IMR-90 (cell line): ENCODE measurements around the gene SGO2. TPM values are rescaled to one million over a fixed set of nuclear protein-coding genes. Genes with fewer than 3 reads are reported as not detected.

Experiments
- ATAC-seq: fragments of 200-7000 bp; cut with Tn5 transposase; 2 replicates; pipeline ENCODE4 v1.9.1; 2020; ENCODE audit warnings: low read depth, mild to moderate bottlenecking, moderate library complexity
- BruUV-seq: library from RNA; stranded (reverse); fragments of 400-500 nt; replicated peaks from 2 replicates; lab custom pipeline; 2021; lab: Mats Ljungman, UMichigan
- CTCF ChIA-PET: fragments of 300-600 bp; formaldehyde crosslinking; extraction: SDS; loops from one replicate; lab custom pipeline; 2021; ENCODE audit warnings: antibody characterized with exemption; lab: Yijun Ruan, JAX
- POLR2A ChIA-PET: fragments of 300-600 bp; sonication (Branson Sonifier 250); formaldehyde crosslinking; loops from one replicate; lab custom pipeline; 2022; ENCODE audit warnings: antibody characterized with exemption; ENCODE audit not compliant: unreplicated experiment; lab: Charles Lee
- DNase-seq: peaks from one replicate; pipeline ENCODE4 v3.0.0; 2013
- H2AFZ ChIP-seq: replicated peaks from 2 replicates; pipeline ENCODE3; 2013; ENCODE audit warnings: low read length, mild to moderate bottlenecking; ENCODE audit not compliant: poor library complexity
- H2AK5ac ChIP-seq: 2 replicates; pipeline ENCODE4 v1.6.1; 2013; ENCODE audit warnings: low read depth, low read length, inconsistent platforms
- H2AK9ac ChIP-seq: replicated peaks from 2 replicates; pipeline ENCODE3; 2013; ENCODE audit warnings: mild to moderate bottlenecking, low read depth, low read length, moderate library complexity; ENCODE audit not compliant: poor library complexity
- H2BK120ac ChIP-seq: 2 replicates; pipeline ENCODE4 v1.6.1; 2013; ENCODE audit warnings: low read depth, low read length, inconsistent platforms
- H2BK15ac ChIP-seq: 3 replicates; pipeline ENCODE4 v1.6.1; 2013; ENCODE audit warnings: low read depth, low read length, inconsistent platforms
- H2BK20ac ChIP-seq: 2 replicates; pipeline ENCODE4 v1.6.1; 2013; ENCODE audit warnings: low read depth, mild to moderate bottlenecking, inconsistent platforms, low read length, moderate library complexity
- H2BK5ac ChIP-seq: 2 replicates; pipeline ENCODE4 v1.6.1; 2013; ENCODE audit warnings: mild to moderate bottlenecking, low read depth, low read length, inconsistent platforms; ENCODE audit not compliant: poor library complexity, severe bottlenecking
- H3K14ac ChIP-seq: replicated peaks from 2 replicates; pipeline ENCODE4 v1.6.1; 2013; ENCODE audit warnings: low read depth, low read length, inconsistent platforms
- H3K18ac ChIP-seq: 2 replicates; pipeline ENCODE4 v1.6.1; 2013; ENCODE audit warnings: low read depth, low read length, control low read depth
- H3K23ac ChIP-seq: 2 replicates; pipeline ENCODE4 v1.6.1; 2013; ENCODE audit warnings: low read depth, low read length, inconsistent platforms
- H3K27ac ChIP-seq: 2 replicates; pipeline ENCODE4 v1.5.1; 2013; ENCODE audit warnings: mild to moderate bottlenecking, control low read depth, low read length; ENCODE audit not compliant: insufficient read depth
- H3K27me3 ChIP-seq: 2 replicates; pipeline ENCODE4 v1.6.1; 2013; ENCODE audit warnings: low read length; ENCODE audit not compliant: control insufficient read depth, insufficient read depth
- H3K36me3 ChIP-seq: 2 replicates; pipeline ENCODE4 v1.6.1; 2013; ENCODE audit warnings: low read length, mixed read lengths; ENCODE audit not compliant: control insufficient read depth, insufficient read depth
- H3K4ac ChIP-seq: 2 replicates; pipeline ENCODE4 v1.6.1; 2013; ENCODE audit warnings: low read depth, low read length, inconsistent platforms
- H3K4me1 ChIP-seq: 2 replicates; pipeline ENCODE4 v1.6.1; 2013; ENCODE audit warnings: low read length, mixed read lengths; ENCODE audit not compliant: control insufficient read depth, insufficient read depth
- H3K4me2 ChIP-seq: 2 replicates; pipeline ENCODE4 v1.6.1; 2013; ENCODE audit warnings: low read depth, mild to moderate bottlenecking, control low read depth, low read length, moderate library complexity
- H3K4me3 ChIP-seq: 2 replicates; pipeline ENCODE4 v1.5.1; 2013; ENCODE audit warnings: low read depth, mild to moderate bottlenecking, control low read depth, low read length, moderate library complexity; ENCODE audit not compliant: insufficient read depth
- H3K56ac ChIP-seq: 2 replicates; pipeline ENCODE4 v1.6.1; 2013; ENCODE audit warnings: low read length, inconsistent platforms; ENCODE audit not compliant: insufficient read depth; ENCODE audit errors: extremely low read depth
- H3K79me1 ChIP-seq, 2 experiments: 2 replicates each; pipeline ENCODE4 v1.6.1; 2013; ENCODE audit warnings: low read length in 2 of 2, inconsistent platforms in 1 of 2, low read depth in 1 of 2
- H3K9ac ChIP-seq: 2 replicates; pipeline ENCODE4 v1.6.1; 2013; ENCODE audit warnings: low read depth, low read length, control low read depth
- H3K9me1 ChIP-seq: 2 replicates; pipeline ENCODE4 v1.6.1; 2013; ENCODE audit warnings: low read length, inconsistent platforms; ENCODE audit not compliant: insufficient read depth
- H3K9me3 ChIP-seq: 2 replicates; pipeline ENCODE4 v1.6.1; 2013; ENCODE audit warnings: low read length; ENCODE audit not compliant: control insufficient read depth, insufficient read depth
- H4K20me1 ChIP-seq: 2 replicates; pipeline ENCODE4 v1.6.1; 2013; ENCODE audit warnings: low read length, inconsistent platforms; ENCODE audit not compliant: insufficient read depth
- H4K5ac ChIP-seq: 2 replicates; pipeline ENCODE4 v1.6.1; 2013; ENCODE audit warnings: mild to moderate bottlenecking, low read depth, low read length, control low read depth
- H4K8ac ChIP-seq, 2 experiments: 2 replicates each; pipeline ENCODE4 v1.6.1; 2013; ENCODE audit warnings: low read depth in 2 of 2, low read length in 2 of 2, control low read depth in 1 of 2, inconsistent platforms in 1 of 2
- H4K91ac ChIP-seq: 2 replicates; pipeline ENCODE4 v1.6.1; 2013; ENCODE audit warnings: low read depth, low read length, inconsistent platforms; ENCODE audit not compliant: insufficient read depth
- BHLHE40 ChIP-seq: fragments of 150-350 bp; IDR thresholded peaks from 2 replicates; pipeline ENCODE4 v1.6.1; 2016; ENCODE audit warnings: mild to moderate bottlenecking, low read depth, low read length
- CEBPB ChIP-seq: IDR thresholded peaks from 2 replicates; pipeline ENCODE4 v1.6.1; 2012; ENCODE audit warnings: low read depth, low read length, improper control_type of control experiment
- CHD1 ChIP-seq: IDR thresholded peaks from 2 replicates; pipeline ENCODE4 v1.6.1; 2012; ENCODE audit warnings: low read depth, low read length, improper control_type of control experiment
- FOS ChIP-seq: fragments of 150-350 bp; IDR thresholded peaks from 2 replicates; pipeline ENCODE4 v1.6.1; 2016; ENCODE audit warnings: low read depth, low read length
- MAFK ChIP-seq: IDR thresholded peaks from 2 replicates; pipeline ENCODE4 v1.6.1; 2012; ENCODE audit warnings: low read depth, low read length, improper control_type of control experiment
- MAZ ChIP-seq: IDR thresholded peaks from 2 replicates; pipeline ENCODE4 v1.6.1; 2012; ENCODE audit warnings: low read depth, mild to moderate bottlenecking, low read length, improper control_type of control experiment, moderate library complexity, borderline replicate concordance
- MXI1 ChIP-seq: IDR thresholded peaks from 2 replicates; pipeline ENCODE4 v1.6.1; 2012; ENCODE audit warnings: low read depth, mild to moderate bottlenecking, low read length, moderate library complexity, borderline replicate concordance
- NFE2L2 ChIP-seq: fragments of 150-350 bp; IDR thresholded peaks from 2 replicates; pipeline ENCODE4 v1.6.1; 2016; ENCODE audit warnings: low read depth, mild to moderate bottlenecking, low read length
- POLR2A ChIP-seq: IDR thresholded peaks from 2 replicates; pipeline ENCODE4 v1.6.1; 2012; ENCODE audit warnings: mild to moderate bottlenecking, low read depth, low read length
- RAD21 ChIP-seq: IDR thresholded peaks from 2 replicates; pipeline ENCODE4 v1.6.1; 2012; ENCODE audit warnings: low read length, improper control_type of control experiment
- RCOR1 ChIP-seq: IDR thresholded peaks from 2 replicates; pipeline ENCODE4 v1.6.1; 2012; ENCODE audit warnings: mild to moderate bottlenecking, low read length, improper control_type of control experiment; ENCODE audit not compliant: insufficient replicate concordance
- RFX5 ChIP-seq: IDR thresholded peaks from 2 replicates; pipeline ENCODE4 v1.8.0; 2012; ENCODE audit warnings: low read depth, mild to moderate bottlenecking, low read length, moderate library complexity
- SMC3 ChIP-seq: fragments of 150-350 bp; IDR thresholded peaks from 2 replicates; pipeline ENCODE4 v1.6.1; 2016; ENCODE audit warnings: low read depth, mild to moderate bottlenecking, antibody characterized with exemption, low read length, moderate library complexity
- WGBS, 2 experiments: methylation state at CpG; one replicate each; pipeline versions ENCODE4 v1.1.5 to v1.1.7; 2013; ENCODE audit warnings: missing lambda C conversion rate in 2 of 2; ENCODE audit not compliant: insufficient read length in 1 of 2; ENCODE audit errors: extremely low coverage in 2 of 2; 5-methylcytosine and 5-hydroxymethylcytosine counted together
- dilution Hi-C: fragments of 300-500 bp; cut with HindIII; formaldehyde crosslinking; loops from one replicate; pipeline ENCODE4 v1.14.3; 2018; ENCODE audit warnings: low sequenced_read_pairs; ENCODE audit not compliant: unreplicated experiment
- in situ Hi-C: fragments of 300-500 bp; cut with MboI; formaldehyde crosslinking; loops from 3 replicates; pipeline ENCODE4 v1.14.3; 2019; ENCODE audit warnings: low sequenced_read_pairs, inconsistent platforms, mixed read lengths
- intact Hi-C: fragments of 100-400 bp; cut with micrococcal nuclease; formaldehyde crosslinking; loops from 2 replicates; pipeline ENCODE4 v1.10.0; 2022
- polyA plus RNA-seq, 3 experiments: library from polyadenylated mRNA; depleted of rRNA; stranded (reverse); fragments of >200 nt; gene quantifications; 2 replicates each; pipeline ENCODE4 v1.2.3, GENCODE V29; 2012; ENCODE audit warnings: low replicate concordance in 1 of 3
- total RNA-seq: library from RNA; depleted of rRNA; stranded (reverse); fragments of >200 nt; gene quantifications from 2 replicates; pipeline ENCODE4 v1.2.3, GENCODE V29; 2012
- TF ChIP-seq, protein P1 (sequence below): fragments of 150-350 bp; IDR thresholded peaks from 2 replicates; pipeline ENCODE4 v1.6.1; 2017; ENCODE audit warnings: mild to moderate bottlenecking, antibody characterized with exemption, low read length, low read depth
- TF ChIP-seq, protein P2 (sequence below): conservative IDR thresholded peaks from 2 replicates; pipeline ENCODE4 v1.5.1; 2012; ENCODE audit warnings: mild to moderate bottlenecking, low read depth, low read length, improper control_type of control experiment
- TF ChIP-seq, protein P3 (sequence below): fragments of 150-350 bp; IDR thresholded peaks from 2 replicates; pipeline ENCODE4 v1.6.1; 2016; ENCODE audit warnings: low read depth, mild to moderate bottlenecking, low read length, moderate library complexity, borderline replicate concordance

SGO2 gene
- total and polyA plus RNA-seq, 2 of the 4 experiments (the other 2 are of a cell fraction), result 5.4 to 6.3 TPM

DNA sequence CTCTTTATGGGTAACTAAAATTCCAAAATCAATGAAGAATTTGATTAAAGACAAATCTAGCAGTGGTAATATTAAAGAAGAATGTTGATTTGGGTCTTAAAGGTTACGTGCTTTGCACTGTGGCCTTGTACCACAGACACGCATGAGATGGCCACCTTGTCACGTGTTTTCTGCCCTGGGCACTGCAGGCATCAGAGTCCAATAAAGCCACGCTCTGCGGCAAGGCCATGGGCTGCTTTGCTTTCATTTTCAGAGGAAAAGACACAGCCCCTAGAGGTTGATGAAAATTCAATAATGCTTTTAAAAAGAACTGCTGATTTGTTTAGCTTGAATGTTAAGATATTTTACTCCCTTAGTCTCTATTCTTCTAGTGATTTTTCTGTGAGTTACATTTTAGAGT lies 90.2 kb downstream of the SGO2 start:
- no peak overlapping the region for H3K4me3 ChIP-seq
- H3K18ac ChIP-seq, result peak overlapping the region; percentile 66
- H2AK9ac ChIP-seq, result no peak overlapping the region
- H3K23ac ChIP-seq, result no peak overlapping the region
- DNase-seq (no peak), ATAC-seq (no peak)
- TF ChIP-seq RAD21, result no peak
- TF ChIP-seq MXI1, result no peak
- no peak for TF ChIP-seq BHLHE40
- TF ChIP-seq MAZ, result no peak
- TF ChIP-seq POLR2A, result no peak
- no peak for TF ChIP-seq RCOR1
- TF ChIP-seq CHD1, result no peak
- no peak for TF ChIP-seq MAFK
- TF ChIP-seq SMC3, result no peak
- TF ChIP-seq CEBPB, result no peak
- TF ChIP-seq, protein P1, sequence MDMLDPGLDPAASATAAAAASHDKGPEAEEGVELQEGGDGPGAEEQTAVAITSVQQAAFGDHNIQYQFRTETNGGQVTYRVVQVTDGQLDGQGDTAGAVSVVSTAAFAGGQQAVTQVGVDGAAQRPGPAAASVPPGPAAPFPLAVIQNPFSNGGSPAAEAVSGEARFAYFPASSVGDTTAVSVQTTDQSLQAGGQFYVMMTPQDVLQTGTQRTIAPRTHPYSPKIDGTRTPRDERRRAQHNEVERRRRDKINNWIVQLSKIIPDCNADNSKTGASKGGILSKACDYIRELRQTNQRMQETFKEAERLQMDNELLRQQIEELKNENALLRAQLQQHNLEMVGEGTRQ, result no peak
- no peak for TF ChIP-seq RFX5
- no peak for TF ChIP-seq NFE2L2
- no peak for TF ChIP-seq FOS
- TF ChIP-seq, protein P2, sequence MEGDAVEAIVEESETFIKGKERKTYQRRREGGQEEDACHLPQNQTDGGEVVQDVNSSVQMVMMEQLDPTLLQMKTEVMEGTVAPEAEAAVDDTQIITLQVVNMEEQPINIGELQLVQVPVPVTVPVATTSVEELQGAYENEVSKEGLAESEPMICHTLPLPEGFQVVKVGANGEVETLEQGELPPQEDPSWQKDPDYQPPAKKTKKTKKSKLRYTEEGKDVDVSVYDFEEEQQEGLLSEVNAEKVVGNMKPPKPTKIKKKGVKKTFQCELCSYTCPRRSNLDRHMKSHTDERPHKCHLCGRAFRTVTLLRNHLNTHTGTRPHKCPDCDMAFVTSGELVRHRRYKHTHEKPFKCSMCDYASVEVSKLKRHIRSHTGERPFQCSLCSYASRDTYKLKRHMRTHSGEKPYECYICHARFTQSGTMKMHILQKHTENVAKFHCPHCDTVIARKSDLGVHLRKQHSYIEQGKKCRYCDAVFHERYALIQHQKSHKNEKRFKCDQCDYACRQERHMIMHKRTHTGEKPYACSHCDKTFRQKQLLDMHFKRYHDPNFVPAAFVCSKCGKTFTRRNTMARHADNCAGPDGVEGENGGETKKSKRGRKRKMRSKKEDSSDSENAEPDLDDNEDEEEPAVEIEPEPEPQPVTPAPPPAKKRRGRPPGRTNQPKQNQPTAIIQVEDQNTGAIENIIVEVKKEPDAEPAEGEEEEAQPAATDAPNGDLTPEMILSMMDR, result no peak
- TF ChIP-seq, protein P3, sequence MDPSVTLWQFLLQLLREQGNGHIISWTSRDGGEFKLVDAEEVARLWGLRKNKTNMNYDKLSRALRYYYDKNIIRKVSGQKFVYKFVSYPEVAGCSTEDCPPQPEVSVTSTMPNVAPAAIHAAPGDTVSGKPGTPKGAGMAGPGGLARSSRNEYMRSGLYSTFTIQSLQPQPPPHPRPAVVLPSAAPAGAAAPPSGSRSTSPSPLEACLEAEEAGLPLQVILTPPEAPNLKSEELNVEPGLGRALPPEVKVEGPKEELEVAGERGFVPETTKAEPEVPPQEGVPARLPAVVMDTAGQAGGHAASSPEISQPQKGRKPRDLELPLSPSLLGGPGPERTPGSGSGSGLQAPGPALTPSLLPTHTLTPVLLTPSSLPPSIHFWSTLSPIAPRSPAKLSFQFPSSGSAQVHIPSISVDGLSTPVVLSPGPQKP, result no peak
- H2AFZ ChIP-seq, result no peak overlapping the region
- peaks cover 8% of the 10 kb centered on the region; the same call in 1 of the 2 replicates for H3K9me1 ChIP-seq
- no peak overlapping the region for H3K56ac ChIP-seq
- H3K79me1 ChIP-seq, result peaks cover 0 to 2% of the 10 kb centered on the region in 2 experiments; a peak in 1 of 4 replicates
- peak overlapping the region; percentile 46; the same call in 1 of the 2 replicates for H4K91ac ChIP-seq
- 96% methylated on average over 5 of the region's 5 CpGs; no CpG with 5 or more reads in 1 of the 2 experiments for WGBS, 2 experiments
- H2AK5ac ChIP-seq, result peak overlapping the region; percentile 65
- H3K9me3 ChIP-seq, result no peaks in the 10 kb centered on the region
- POLR2A ChIA-PET, result no interaction called here
- peak overlapping the region; percentile 71; the same call in 1 of the 2 replicates for H3K4ac ChIP-seq
- peak overlapping the region; percentile 5; the same call in 1 of the 3 replicates for H2BK15ac ChIP-seq
- no TSS peak for BruUV-seq
- no peaks in the 10 kb centered on the region for H3K27me3 ChIP-seq
- in situ Hi-C loops, result no loop called here
- peak overlapping the region; percentile 60; the same call in 1 of the 2 replicates for H2BK20ac ChIP-seq
- dilution Hi-C loops, result no loop called here
- CTCF ChIA-PET, result interaction anchor here (1.6 to 2.4 kb wide), 2 partner anchors 12 to 16 kb away, joined by 6 read pairs; no protein-coding TSS in a partner anchor
- H3K4me2 ChIP-seq, result peak overlapping the region; percentile 15; the same call in 1 of the 2 replicates
- peak overlapping the region in 1 of 2 experiments; percentile 54; a peak in 2 of 4 replicates for H4K8ac ChIP-seq
- no peak overlapping the region for H3K9ac ChIP-seq
- no peak overlapping the region for H2BK5ac ChIP-seq
- no peaks in the 10 kb centered on the region for H3K36me3 ChIP-seq
- H3K4me1 ChIP-seq, result peaks cover 12% of the 10 kb centered on the region
- H2BK120ac ChIP-seq, result peak overlapping the region; percentile 71; the same call in 1 of the 2 replicates
- H4K5ac ChIP-seq, result no peak overlapping the region
- intact Hi-C loops, result loop anchor here (10.0 kb wide), 1 partner anchor 199 kb away; the partner anchor contains the start of gene BZW1
- no peaks in the 10 kb centered on the region for H4K20me1 ChIP-seq
- peak overlapping the region; percentile 34 for H3K27ac ChIP-seq
- no peak overlapping the region for H3K14ac ChIP-seq
